Osteocyte (in vitro differentiated cells): ENCODE data around the gene FTCDNL1. TPM values are rescaled to one million over a fixed set of nuclear protein-coding genes. Genes with fewer than 3 reads are reported as not detected.

ENCODE experiments used
- DNase-seq: peaks from one replicate; pipeline ENCODE4 v3.0.0; 2021; ENCODE audit warnings: mixed read lengths; ENCODE audit not compliant: unreplicated experiment; ENCODE audit errors: extremely low spot score
- H3K27ac Mint-ChIP-seq: one replicate; pipeline ENCODE4 v1.8.0; 2021; ENCODE audit warnings: mild to moderate bottlenecking, mixed read lengths; ENCODE audit not compliant: unreplicated experiment
- H3K27me3 Mint-ChIP-seq: one replicate; pipeline ENCODE4 v1.8.0; 2021; ENCODE audit warnings: mixed read lengths; ENCODE audit not compliant: unreplicated experiment
- H3K36me3 Mint-ChIP-seq: one replicate; pipeline ENCODE4 v1.8.0; 2021; ENCODE audit warnings: mixed read lengths; ENCODE audit not compliant: unreplicated experiment
- H3K4me1 Mint-ChIP-seq: one replicate; pipeline ENCODE4 v1.8.0; 2021; ENCODE audit warnings: mixed read lengths; ENCODE audit not compliant: unreplicated experiment
- H3K4me3 Mint-ChIP-seq: one replicate; pipeline ENCODE4 v1.8.0; 2021; ENCODE audit warnings: mild to moderate bottlenecking, moderate library complexity, mixed read lengths; ENCODE audit not compliant: unreplicated experiment
- H3K9me3 Mint-ChIP-seq: one replicate; pipeline ENCODE4 v1.8.0; 2021; ENCODE audit warnings: mixed read lengths; ENCODE audit not compliant: unreplicated experiment
- total RNA-seq: library from RNA; stranded (reverse); gene quantifications from 2 replicates; pipeline ENCODE4 v1.2.1, GENCODE V29; 2021
- TF ChIP-seq, protein P1 (sequence below): fragments of 200-600 bp; sonication (generic); IDR thresholded peaks from 2 replicates; pipeline ENCODE4 v1.5.0; 2021; ENCODE audit warnings: antibody characterized with exemption, mild to moderate bottlenecking, moderate library complexity

FTCDNL1 gene
- total RNA-seq, 1 donor from 2014 or later, result not detected

- no peaks in the 10 kb centered on the region for H3K36me3 Mint-ChIP-seq
- no peak overlapping the region for H3K4me3 Mint-ChIP-seq
Observed at GRCh38 chr2:199756743-199757142, 94.2 kb downstream of the FTCDNL1 start.

GRCh38 chr2:199756211-199756610 lies 94.8 kb downstream of the FTCDNL1 start:
- Mint-ChIP-seq H3K27me3 (peaks cover 25% of the 10 kb centered on the region), H3K9me3 (no peaks in the 10 kb centered on the region), H3K27ac (no peak overlapping the region), H3K4me1 (no peaks in the 10 kb centered on the region), H3K36me3 (no peaks in the 10 kb centered on the region), H3K4me3 (no peak overlapping the region)
- no peak for DNase-seq
- TF ChIP-seq, protein P1, sequence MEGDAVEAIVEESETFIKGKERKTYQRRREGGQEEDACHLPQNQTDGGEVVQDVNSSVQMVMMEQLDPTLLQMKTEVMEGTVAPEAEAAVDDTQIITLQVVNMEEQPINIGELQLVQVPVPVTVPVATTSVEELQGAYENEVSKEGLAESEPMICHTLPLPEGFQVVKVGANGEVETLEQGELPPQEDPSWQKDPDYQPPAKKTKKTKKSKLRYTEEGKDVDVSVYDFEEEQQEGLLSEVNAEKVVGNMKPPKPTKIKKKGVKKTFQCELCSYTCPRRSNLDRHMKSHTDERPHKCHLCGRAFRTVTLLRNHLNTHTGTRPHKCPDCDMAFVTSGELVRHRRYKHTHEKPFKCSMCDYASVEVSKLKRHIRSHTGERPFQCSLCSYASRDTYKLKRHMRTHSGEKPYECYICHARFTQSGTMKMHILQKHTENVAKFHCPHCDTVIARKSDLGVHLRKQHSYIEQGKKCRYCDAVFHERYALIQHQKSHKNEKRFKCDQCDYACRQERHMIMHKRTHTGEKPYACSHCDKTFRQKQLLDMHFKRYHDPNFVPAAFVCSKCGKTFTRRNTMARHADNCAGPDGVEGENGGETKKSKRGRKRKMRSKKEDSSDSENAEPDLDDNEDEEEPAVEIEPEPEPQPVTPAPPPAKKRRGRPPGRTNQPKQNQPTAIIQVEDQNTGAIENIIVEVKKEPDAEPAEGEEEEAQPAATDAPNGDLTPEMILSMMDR, result no peak

More at GRCh38 chr2:199756743-199757142, 94.2 kb downstream of the FTCDNL1 start:
- peaks cover 26% of the 10 kb centered on the region for H3K27me3 Mint-ChIP-seq
- H3K27ac Mint-ChIP-seq, result no peak overlapping the region
- no peaks in the 10 kb centered on the region for H3K9me3 Mint-ChIP-seq
- no peak for DNase-seq
- no peaks in the 10 kb centered on the region for H3K4me1 Mint-ChIP-seq
- TF ChIP-seq, protein P1, result no peak

- no peak overlapping the region for H3K27ac Mint-ChIP-seq
- peaks cover 31% of the 10 kb centered on the region for H3K27me3 Mint-ChIP-seq
- no peak for DNase-seq
- H3K4me1 Mint-ChIP-seq, result no peaks in the 10 kb centered on the region
- TF ChIP-seq, protein P1, result no peak
- H3K36me3 Mint-ChIP-seq, result no peaks in the 10 kb centered on the region
- no peak overlapping the region for H3K4me3 Mint-ChIP-seq
- H3K9me3 Mint-ChIP-seq, result no peaks in the 10 kb centered on the region
Observed at GRCh38 chr2:199754766-199755165, 96.2 kb downstream of the FTCDNL1 start.

GRCh38 chr2:199751492-199752120 lies 99.4 kb downstream of the FTCDNL1 start:
- TF ChIP-seq, protein P1, result no peak
- no peak overlapping the region for H3K4me3 Mint-ChIP-seq
- H3K9me3 Mint-ChIP-seq, result no peaks in the 10 kb centered on the region
- H3K27ac Mint-ChIP-seq, result no peak overlapping the region
- no peaks in the 10 kb centered on the region for H3K36me3 Mint-ChIP-seq
- peaks cover 32% of the 10 kb centered on the region for H3K27me3 Mint-ChIP-seq
- H3K4me1 Mint-ChIP-seq, result peaks cover 5% of the 10 kb centered on the region
- DNase-seq, result no peak

DNA sequence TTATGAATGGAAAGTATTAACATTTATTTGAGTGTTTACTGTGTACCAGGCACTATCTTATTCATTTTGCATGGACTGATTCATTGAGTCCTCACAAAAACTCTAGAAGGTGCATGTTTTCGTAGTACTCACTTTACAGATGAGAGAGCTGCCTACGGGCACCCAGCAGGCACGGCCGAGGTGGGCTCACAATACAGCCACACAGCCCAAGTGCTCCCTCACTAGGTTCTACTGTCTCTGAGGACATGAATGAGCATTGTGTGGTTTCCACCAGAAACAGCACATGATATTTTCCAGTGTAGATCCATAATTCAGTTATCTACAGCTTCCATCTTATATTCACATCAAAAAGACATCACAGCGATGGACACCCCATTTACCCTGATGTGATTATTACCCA lies 101.4 kb downstream of the FTCDNL1 start:
- H3K27ac Mint-ChIP-seq, result no peak overlapping the region
- no peaks in the 10 kb centered on the region for H3K9me3 Mint-ChIP-seq
- H3K4me1 Mint-ChIP-seq, result peaks cover 9% of the 10 kb centered on the region
- H3K4me3 Mint-ChIP-seq, result no peak overlapping the region
- no peaks in the 10 kb centered on the region for H3K36me3 Mint-ChIP-seq
- TF ChIP-seq, protein P1, result no peak
- peaks cover 33% of the 10 kb centered on the region for H3K27me3 Mint-ChIP-seq
- DNase-seq, result no peak
